ENCODE measurements around the gene ESRRG. TPM values are rescaled to one million over a fixed set of nuclear protein-coding genes. Genes with fewer than 3 reads are reported as not detected.
"Not testable (repeated sequence)": the region's sequence is repeated elsewhere in the genome, so short reads cannot be mapped to it uniquely, and the experiment has no call there.

The ESRRG gene
- polyA plus RNA-seq, 1 donor = 13.5 TPM

GRCh38 chr1:216560527-216560926, 162.7 kb downstream of the ESRRG start:
- DNase-seq = no peak

GRCh38 chr1:216559359-216559758, 163.9 kb downstream of the ESRRG start:
- no peak for DNase-seq

DNA sequence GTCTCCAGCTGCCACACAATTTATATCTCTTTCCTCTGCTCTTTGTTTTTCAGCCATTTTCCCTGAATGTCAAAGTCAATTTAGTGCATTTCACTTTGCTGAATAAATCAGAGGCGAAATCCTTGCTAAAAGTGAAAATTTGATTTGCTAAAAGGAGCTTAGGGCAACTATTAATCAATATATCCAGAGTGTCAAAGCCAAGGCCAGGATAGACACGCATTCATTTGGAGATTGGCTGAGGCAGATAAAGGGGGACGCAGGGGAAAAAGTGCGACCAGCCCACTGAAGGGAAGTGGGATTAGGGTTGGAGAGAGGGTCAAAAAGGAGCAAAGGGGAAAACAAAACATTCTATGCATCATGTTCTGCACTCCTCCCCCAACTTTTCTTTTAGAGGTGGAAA, 167.6 kb downstream of the ESRRG start:
- DNase-seq = no peak

GRCh38 chr1:216554934-216555333, 168.3 kb downstream of the ESRRG start:
- DNase-seq = no peak

DNA sequence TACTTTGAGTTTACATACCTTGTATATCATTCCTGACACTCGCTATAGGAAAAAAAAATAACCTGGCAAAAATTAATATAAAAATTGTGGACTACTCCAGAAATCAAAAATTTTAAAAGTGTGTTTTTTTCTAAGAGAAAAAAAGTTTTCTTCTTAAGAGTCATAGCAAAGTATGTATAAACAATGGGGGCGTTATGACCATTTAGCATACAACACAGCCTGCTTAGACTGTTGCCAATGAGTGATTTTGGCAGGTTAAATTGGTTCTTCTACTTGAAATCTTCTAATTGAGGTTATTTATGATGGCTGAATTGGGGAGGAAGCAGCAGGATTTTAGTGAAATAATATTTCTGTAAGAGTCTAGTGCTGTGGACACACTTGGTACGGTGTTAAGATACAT, 169.5 kb downstream of the ESRRG start:
- DNase-seq = no peak

- DNase-seq = no peak
These were observed 170.2 kb downstream of the ESRRG start for GRCh38 chr1:216553040-216553439.

DNA sequence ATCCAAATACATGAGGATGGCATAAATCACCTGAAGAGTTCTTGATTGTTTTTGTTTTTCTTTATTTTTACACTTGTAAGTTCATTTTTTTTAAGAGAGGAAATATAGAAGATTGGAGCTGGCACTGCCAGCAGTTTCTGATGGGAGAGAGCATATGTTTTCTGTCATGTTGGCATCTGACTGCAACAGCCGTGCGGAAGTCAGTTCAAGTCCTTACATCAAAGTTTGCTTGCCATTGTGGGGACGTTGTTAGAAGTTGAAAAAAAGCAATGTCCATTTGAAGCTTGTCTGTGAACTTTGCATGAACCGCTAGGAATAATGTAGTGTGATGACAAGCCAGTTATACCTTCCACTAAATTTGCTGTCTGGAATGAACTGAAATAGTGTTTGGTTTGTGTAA, 173.4 kb downstream of the ESRRG start:
- no peak for DNase-seq

DNA sequence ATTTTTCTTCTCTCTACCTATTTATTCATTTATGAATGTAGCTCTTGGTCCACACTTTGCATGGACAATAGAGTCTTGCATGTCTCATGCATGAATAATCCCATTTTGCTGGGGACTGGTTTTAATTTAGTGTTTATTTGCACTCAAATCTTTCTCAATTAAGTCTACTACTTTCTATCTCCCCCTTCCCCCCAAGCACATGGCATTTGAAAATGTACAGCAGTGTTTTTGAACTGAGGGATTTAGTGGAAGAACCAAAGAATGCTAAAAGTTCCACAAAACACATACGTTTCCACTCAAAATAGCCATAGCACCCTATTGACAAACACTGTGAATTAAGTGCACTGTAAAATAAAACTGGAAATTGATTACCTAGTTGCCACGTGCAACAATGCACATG, 180.5 kb downstream of the ESRRG start:
- DNase-seq = no peak

GRCh38 chr1:216542263-216542662, 181.0 kb downstream of the ESRRG start:
- DNase-seq = no peak

DNA sequence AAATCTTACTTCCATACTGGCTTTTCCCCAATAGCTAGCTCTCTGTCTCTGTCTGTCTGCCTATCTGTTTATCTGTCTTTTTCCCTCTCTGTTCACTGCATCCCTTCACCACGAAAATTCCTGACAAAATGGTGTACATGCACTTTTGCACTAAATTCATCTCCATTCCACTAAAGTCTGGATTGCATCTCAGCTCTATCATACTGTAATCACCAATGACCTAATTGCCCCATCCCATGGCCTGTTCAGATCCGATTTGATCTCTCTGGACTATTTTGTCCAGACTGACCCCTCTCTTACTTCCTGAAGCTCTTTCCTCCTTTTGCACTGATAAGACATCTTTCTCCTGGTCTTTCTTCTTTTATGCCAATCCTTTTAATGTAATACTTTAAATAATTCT, 187.5 kb downstream of the ESRRG start:
- DNase-seq = no peak

DNA sequence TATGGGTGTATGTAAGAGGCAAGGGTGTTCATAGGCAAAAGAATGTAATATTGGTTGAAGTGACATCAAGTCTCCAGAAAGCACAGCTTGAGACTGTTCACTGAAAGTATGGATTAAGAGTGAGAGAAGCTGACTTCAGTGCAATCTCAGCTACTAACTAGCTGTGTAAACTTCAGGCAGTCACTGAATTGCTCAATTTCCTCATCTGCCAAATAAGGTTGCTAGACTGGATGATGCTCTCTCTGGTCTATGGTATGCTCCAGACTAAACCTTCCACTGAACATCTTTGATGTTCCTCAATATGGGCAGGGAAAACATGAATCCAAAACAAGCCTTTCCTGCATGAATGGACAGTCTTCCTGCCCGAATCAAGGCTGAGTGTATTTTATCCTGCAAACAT, 188.2 kb downstream of the ESRRG start:
- DNase-seq = no peak

- no peak for DNase-seq
These were observed 189.5 kb downstream of the ESRRG start for GRCh38 chr1:216533776-216534175.

- no peak for DNase-seq
These were observed 190.9 kb downstream of the ESRRG start for GRCh38 chr1:216532251-216532798.

GRCh38 chr1:216531263-216532239, 191.7 kb downstream of the ESRRG start:
- peak; percentile 19 for DNase-seq

DNA sequence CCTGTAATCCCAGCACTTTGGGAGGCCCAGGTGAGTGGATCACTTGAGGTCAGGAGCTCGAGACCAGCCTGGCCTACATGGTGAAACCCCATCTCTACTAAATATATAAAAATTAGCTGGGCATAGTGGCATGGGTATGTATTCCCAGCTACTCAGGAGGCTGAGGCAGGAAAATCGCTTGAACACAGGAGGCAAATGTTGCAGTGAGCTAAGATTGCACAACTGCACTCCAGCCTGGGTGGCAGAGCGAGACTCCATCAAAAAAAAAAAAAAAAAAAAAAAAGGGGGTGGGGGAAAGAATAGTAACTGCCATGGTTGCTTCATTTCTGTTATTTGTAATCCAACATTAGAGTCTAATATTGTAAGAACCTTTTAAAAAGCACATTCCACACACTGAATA, 193.4 kb downstream of the ESRRG start:
- not testable (repeated sequence) for DNase-seq

DNA sequence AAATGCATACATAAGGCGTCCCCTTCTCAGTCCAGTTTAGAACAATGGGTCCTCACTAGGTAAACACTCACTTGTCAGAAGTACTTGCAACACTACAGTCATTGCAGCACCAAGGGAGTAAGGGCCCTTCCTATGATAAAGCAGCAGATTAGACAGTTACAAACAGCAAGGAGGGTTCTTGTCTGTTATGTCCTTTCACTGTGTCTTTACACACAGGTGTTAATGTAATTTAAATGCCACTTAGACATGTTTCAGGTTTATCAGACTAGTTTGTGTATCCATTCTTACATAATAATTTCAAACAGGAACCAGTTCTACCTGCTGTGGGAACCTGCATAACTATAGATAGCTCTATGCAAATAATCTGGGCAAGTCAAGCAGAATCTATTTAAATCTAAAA, 194.4 kb downstream of the ESRRG start:
- DNase-seq = no peak

DNA sequence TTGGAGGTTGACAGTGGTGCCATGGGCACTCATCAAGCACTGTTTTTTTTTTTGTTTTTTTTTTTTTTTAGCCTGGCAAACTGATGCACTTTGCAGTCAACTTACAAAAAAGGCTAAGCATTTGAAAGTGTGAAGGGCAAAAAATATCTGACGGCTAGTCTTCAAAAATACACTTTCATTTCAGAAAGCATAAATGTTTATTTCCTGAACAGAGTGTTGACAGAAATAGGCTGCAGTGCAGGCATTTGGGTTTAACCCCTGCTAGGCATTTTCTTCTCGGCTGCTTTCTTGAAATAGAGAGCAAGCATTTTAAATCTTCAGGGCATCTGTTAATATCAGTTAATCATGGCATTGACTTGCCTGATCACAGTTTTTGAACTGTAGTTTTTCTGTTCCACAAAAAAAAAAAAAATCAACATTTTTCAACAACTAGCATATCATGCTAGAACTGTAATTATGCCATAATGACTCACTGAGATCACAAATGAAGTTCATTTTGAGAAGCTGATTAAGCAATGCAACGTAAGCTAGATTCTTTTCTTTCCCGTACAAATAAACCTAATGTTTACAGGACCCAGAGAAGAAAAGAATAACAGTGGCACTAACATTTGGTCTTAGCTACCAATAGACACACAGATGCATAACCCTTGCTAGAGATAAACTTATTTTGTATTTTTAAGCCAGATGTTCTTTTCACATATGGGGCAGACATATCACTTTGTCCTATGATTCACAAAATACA, 199.6 kb downstream of the ESRRG start:
- DNase-seq = no peak

GRCh38 chr1:216523043-216523442, 200.2 kb downstream of the ESRRG start:
- DNase-seq = no peak

- DNase-seq = no peak
These were observed 201.8 kb downstream of the ESRRG start for GRCh38 chr1:216521477-216521876.

- no peak for DNase-seq
These were observed 204.2 kb downstream of the ESRRG start for GRCh38 chr1:216518844-216519627.

DNA sequence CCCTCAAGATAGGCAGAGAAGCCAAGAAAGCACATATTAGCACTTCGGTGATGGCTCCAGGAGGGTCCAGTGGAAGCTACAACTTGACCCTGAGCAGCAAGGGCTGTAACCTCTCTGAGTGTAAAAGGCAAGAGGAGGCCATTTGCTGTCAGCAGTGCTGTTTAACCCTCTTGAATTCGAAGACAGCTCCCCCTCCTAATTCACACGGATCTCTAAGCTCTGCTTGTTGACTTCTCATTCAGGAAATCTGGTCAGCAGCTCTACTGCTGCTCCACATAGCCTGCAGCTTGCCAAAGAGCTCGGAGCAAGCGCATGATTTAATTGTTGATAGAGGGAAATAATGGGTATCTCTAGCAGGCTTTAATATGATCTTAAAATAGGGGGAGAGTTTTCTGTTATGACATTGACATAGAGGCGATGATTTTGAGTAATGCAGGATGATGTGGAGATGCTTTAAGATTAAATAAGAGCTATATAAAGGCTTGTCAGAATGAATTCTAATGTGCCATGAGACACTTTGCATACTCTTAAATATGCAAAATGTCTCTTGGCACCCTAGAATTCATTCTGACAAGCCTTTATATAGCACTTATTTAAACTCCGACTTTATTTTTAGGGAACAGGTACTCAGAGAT, 220.6 kb downstream of the ESRRG start:
- DNase-seq = no peak
